Activated naive CD4-positive, alpha-beta T cell (primary cell): Measurements from ENCODE around the gene GPSM3.
"Not testable (repeated sequence)": the region's sequence is repeated elsewhere in the genome, so short reads cannot be mapped to it uniquely, and the experiment has no call there.

Experiments
- DNase-seq, 4 experiments: peaks; one replicate each; lab custom pipeline; 2025; lab: John Stamatoyannopoulos, UW

Gene GPSM3

GRCh38 chr6:32202186-32202585 lies 9.7 kb upstream of the GPSM3 start:
- no peak for DNase-seq

DNA sequence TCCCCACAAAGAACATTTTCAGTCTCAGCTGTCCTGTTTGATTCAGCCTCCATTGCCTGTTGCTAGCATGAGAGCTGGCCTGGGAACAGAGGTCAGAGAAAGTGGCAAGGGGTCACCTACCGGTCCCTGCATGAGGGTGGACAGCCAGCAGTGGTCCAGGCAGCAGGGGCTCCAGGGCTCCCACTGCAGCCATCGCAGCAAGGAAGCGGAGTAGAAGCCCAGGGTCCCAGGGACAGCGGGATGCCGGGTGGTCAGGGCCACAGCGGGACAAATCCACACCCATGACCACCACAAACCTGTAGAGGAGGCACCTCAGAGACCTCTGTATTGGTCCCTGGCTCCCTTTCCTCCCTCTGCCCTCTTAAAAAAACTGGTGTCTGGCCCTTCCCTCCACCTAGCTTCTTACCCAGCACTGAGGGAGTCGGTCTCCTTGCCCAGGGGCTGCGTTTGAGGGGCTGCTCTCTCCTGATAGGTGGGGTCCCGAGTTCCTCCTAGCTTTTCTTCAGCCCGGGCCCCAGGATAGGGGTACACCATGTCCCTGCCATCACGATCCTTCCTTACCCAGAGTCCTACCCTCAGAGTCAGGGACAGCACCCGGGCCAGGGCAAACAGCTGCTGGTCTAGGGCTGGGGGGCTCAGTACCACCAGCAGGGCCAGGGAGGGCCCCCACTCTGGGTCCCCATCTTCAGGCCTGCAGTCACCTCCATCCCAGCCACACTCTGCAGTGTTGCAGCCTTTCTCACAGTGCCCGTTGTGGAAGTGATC lies 8.4 kb upstream of the GPSM3 start:
- no peak for DNase-seq

GRCh38 chr6:32198866-32199265 lies 6.4 kb upstream of the GPSM3 start:
- DNase-seq: no peak

DNA sequence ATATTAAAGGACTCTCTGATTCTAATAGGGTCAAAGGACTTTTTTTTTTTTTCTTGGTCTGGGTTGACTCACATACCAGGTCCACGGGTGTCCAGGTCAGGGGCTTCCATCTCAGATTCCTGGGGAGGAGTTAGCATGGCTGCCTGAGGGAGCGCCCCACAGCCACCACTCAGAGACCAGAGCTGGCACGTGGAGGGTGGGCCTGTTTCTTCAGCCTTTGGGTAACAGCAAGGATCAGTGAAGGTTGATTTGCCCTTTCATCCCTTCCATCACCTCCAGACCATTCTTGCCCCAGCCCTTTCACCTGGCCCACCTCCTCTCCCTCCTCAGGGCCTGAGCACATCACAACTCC lies 5.9 kb upstream of the GPSM3 start:
- DNase-seq: no peak

GRCh38 chr6:32196682-32197616 lies 4.5 kb upstream of the GPSM3 start:
- no peak for DNase-seq

- peak in 1 of 4 experiments; percentile 51 for DNase-seq
Observed at GRCh38 chr6:32195902-32196681, 3.6 kb upstream of the GPSM3 start.

- peak; percentile 99 to 100 (median 99) for DNase-seq
Observed at GRCh38 chr6:32195652-32195901, 3.1 kb upstream of the GPSM3 start.

DNA sequence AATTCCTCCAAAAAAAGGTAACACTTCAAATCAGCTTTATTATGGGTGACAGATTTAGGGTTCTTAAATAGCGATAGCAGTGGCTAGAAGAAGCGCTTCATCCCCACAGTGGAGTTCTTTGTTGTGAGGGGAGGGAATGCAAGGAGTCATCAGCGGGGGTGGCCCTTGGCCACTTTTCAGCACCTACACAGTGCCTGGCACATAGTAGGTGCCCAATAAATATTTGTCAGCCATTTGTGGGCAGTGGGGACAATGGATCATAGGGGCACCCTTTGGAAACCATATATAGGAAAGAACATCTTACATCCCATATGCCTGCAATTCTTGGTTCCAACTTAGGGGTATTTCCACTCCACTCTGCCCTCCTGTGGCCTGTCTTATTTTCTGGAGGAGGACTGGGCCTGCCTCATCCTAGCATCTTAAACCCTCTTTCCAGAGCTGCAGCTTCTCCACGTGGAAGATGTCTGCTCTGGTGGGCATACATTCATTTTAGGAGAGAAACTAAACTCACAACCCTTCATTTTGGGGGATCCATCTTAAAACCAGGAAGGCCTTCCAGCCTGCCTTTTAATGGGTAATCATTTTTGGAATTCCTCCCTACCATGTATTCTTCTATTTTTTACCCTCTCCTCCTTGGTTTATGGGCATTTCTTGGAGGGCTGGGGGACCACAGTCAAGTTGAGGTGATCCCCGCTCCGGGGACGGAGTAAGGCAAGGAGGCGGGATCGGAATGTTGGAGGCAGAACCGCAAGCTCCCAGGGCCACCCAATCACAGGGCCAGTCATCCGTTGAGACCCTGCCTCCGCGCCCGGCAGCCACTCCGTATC lies 2.6 kb upstream of the GPSM3 start:
- no peak for DNase-seq

- no peak for DNase-seq
Observed at GRCh38 chr6:32194388-32194787, 1.9 kb upstream of the GPSM3 start.

DNA sequence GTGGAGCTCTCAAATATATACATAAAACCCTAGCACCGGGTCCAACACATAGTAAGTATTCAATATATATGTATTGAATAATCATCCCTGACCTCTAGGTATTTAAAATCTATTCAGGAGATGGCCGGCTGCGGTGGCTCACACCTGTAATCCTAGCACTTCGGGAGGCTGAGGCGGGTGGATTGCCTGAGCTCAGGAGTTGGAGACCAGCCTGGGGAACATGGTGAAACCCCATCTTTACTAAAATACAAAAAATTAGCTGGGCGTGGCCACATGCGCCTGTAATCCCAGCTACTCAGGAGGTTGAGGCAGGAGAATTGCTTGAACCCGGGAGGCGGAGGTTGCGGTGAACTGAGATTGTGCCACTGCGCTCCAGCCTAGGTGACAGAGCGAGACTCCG lies 653 bp upstream of the GPSM3 start:
- DNase-seq: not testable (repeated sequence)

GRCh38 chr6:32191696-32192607 lies 491 bp downstream of the GPSM3 start:
- DNase-seq: no peak

- no peak for DNase-seq
Observed at GRCh38 chr6:32190911-32191677, 1.3 kb downstream of the GPSM3 start.

GRCh38 chr6:32190054-32190851 lies 2.2 kb downstream of the GPSM3 start, which contains the start of gene PBX2:
TSS of gene PBX2 (minus strand) at chr6:32190202. CDS start at chr6:32189915, 287 bp downstream.
- peak in 3 of 4 experiments; percentile 22 to 78 (median 68) for DNase-seq

DNA sequence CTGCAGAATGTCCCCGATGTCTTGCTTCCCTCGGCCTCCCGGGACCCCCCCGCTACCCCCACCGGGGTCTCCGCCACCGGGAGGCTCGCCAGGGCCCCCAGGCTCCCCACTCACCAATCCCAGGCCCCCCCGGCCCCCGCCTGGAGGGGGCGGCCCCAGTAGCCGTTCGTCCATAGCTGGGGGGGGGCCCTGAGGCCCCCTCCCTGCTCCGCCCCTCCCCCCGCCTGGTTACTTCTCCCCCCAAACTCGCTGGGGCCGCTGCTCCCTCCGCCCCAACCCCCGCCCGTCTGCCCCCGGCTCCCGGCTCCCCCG lies 2.7 kb downstream of the GPSM3 start:
- no peak for DNase-seq

- no peak for DNase-seq
Observed at GRCh38 chr6:32189069-32189741, 3.2 kb downstream of the GPSM3 start.

- DNase-seq: no peak
Observed at GRCh38 chr6:32188381-32189068, 3.9 kb downstream of the GPSM3 start.

DNA sequence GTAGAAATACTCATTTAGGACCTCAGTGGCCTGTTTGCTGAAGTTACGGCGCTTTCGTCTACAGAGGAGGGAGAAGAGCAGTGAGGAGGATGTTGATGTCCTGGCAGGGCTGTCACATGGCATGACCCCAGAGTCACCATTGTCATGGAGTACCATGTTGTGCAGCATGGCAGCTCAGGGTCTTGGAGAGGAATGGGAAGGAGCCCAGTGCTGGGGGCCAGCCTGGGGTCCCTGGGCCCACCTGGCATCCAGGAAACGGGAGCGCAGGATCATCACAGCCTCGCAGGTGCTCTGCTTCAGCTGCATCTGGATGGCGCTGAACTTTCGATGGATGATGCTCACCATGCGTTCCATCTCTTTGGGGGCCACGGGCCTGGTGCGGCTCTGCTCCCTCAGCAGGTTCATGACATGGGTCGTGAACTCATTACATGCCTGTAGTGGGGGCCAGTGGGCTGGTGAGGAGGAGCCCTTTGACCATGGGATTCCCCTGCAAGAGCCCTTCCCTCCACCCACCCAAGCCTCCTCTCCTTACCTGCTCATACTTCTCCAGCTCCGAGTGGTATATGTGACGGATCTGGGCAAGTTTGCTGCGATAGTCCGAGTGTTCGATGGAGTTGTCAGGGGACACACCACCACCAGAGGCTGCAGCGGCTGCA lies 4.6 kb downstream of the GPSM3 start:
- not testable (repeated sequence) for DNase-seq
